ENCODE measurements around the gene LMNTD1. TPM values are rescaled to one million over a fixed set of nuclear protein-coding genes. Genes with fewer than 3 reads are reported as not detected.

Gene LMNTD1
- total and polyA plus RNA-seq, 2 of the 4 experiments (the other 2 are of a cell fraction): 1.5 to 4.3 TPM

DNA sequence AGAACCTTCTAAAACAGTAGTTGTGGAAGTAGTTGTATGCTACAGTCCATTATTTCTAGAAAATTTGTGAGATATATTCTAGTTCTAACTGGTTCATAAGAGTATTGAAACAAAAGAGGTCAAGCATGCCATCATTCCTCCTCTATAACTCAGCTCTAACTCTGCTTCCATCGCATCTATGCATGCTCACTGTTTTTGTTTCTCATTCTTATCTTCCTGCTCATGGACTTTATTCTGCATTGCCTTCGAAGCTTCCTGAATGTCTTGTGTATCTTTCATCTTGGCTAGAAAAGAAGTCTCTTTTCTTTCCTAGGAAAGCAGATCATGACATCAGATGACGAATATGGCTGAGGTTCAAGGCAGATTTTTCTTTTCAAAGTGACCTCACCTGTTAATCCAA is 402 bp downstream of the LMNTD1 start:
- peak overlapping the region; percentile 97 for H2BK5ac ChIP-seq (ENCODE audit: low read depth, low read length, poor library complexity, severe bottlenecking)
- peak overlapping the region in 1 of 2 experiments; percentile 49; a peak in 1 of 4 replicates for H4K8ac ChIP-seq (ENCODE audit: low read depth in 2 of 2, low read length in 2 of 2)
- H2AK5ac ChIP-seq (ENCODE audit: low read depth, low read length): no peak overlapping the region
- H3K9me1 ChIP-seq (ENCODE audit: insufficient read depth, low read length): no peaks in the 10 kb centered on the region
- H2BK120ac ChIP-seq (ENCODE audit: low read depth, low read length): 0 out of 2 replicates have a peak overlapping the region, but pooled peaks have one; percentile 33
- no peaks in the 10 kb centered on the region for H3K79me1 ChIP-seq (ENCODE audit: low read depth in 1 of 2, low read length in 2 of 2)
- WGBS, 2 experiments (ENCODE audit: extremely low coverage in 2 of 2, insufficient read length in 1 of 2): no CpG with 5 or more reads among the region's 3 CpGs
- H2BK20ac ChIP-seq (ENCODE audit: low read depth, low read length): peak overlapping the region; percentile 68; the same call in 1 of the 2 replicates
- H2AFZ ChIP-seq (replicated peaks; ENCODE audit: low read length, poor library complexity): no peak overlapping the region
- H3K18ac ChIP-seq (ENCODE audit: low read depth, low read length): peak overlapping the region; percentile 87; the same call in 1 of the 2 replicates
- H4K91ac ChIP-seq (ENCODE audit: insufficient read depth, low read depth, low read length): no peak overlapping the region
- H3K9me3 ChIP-seq (ENCODE audit: control insufficient read depth, insufficient read depth, low read length): no peaks in the 10 kb centered on the region
- H3K27ac ChIP-seq (ENCODE audit: insufficient read depth, low read length): no peak overlapping the region
- POLR2A ChIA-PET (ENCODE audit: unreplicated experiment): interaction anchor here (0.6 kb wide), 2 partner anchors 116 to 458 kb away, joined by 4 to 10 read pairs; no protein-coding TSS in a partner anchor
- 0 out of 3 replicates have a peak overlapping the region, but pooled peaks have one; percentile 2 for H2BK15ac ChIP-seq (ENCODE audit: low read depth, low read length)
- no peak overlapping the region for H3K23ac ChIP-seq (ENCODE audit: low read depth, low read length)
- TF ChIP-seq MAFK (IDR thresholded peaks at IDR 0.05; ENCODE audit: low read depth, low read length) (no peak), MXI1 (IDR thresholded peaks at IDR 0.05; ENCODE audit: borderline replicate concordance, low read depth, low read length) (no peak), FOS (IDR thresholded peaks at IDR 0.05; ENCODE audit: low read depth, low read length) (0 out of 2 replicates have a peak, but pooled peaks have one; percentile 11)
- no peaks in the 10 kb centered on the region for H3K27me3 ChIP-seq (ENCODE audit: control insufficient read depth, insufficient read depth, low read length)
- peak overlapping the region; percentile 86; the same call in 1 of the 2 replicates for H3K4me2 ChIP-seq (ENCODE audit: low read depth, low read length)
- in situ Hi-C loops (cut with MboI; ENCODE audit: low sequenced_read_pairs) (no loop called here), intact Hi-C loops (cut with micrococcal nuclease) (loop anchor here (10.0 kb wide), 1 partner anchor 308 kb away; no protein-coding TSS in a partner anchor), dilution Hi-C loops (cut with HindIII; ENCODE audit: low sequenced_read_pairs, unreplicated experiment) (no loop called here)
- H3K56ac ChIP-seq (ENCODE audit: extremely low read depth, insufficient read depth, low read length): no peak overlapping the region
- H4K5ac ChIP-seq (ENCODE audit: low read depth, low read length): peak overlapping the region; percentile 83; the same call in 1 of the 2 replicates
- H4K20me1 ChIP-seq (ENCODE audit: insufficient read depth, low read length): no peaks in the 10 kb centered on the region
- no peak overlapping the region for H3K9ac ChIP-seq (ENCODE audit: low read depth, low read length)
- DNase-seq (peak; percentile 90), ATAC-seq (ENCODE audit: low read depth) (peak; percentile 95)
- H3K4ac ChIP-seq (ENCODE audit: low read depth, low read length): peak overlapping the region; percentile 72; the same call in 1 of the 2 replicates
- no peaks in the 10 kb centered on the region for H3K36me3 ChIP-seq (ENCODE audit: control insufficient read depth, insufficient read depth, low read length)
- H3K4me3 ChIP-seq (ENCODE audit: insufficient read depth, low read depth, low read length): no peak overlapping the region
- peaks cover 6% of the 10 kb centered on the region for H3K4me1 ChIP-seq (ENCODE audit: control insufficient read depth, insufficient read depth, low read length)
- H2AK9ac ChIP-seq (replicated peaks; ENCODE audit: low read depth, low read length, poor library complexity): no peak overlapping the region
- H3K14ac ChIP-seq (replicated peaks; ENCODE audit: low read depth, low read length): peak overlapping the region; percentile 60; the same call in 1 of the 2 replicates
- CTCF ChIA-PET: interaction anchor here (0.6 kb wide), 1 partner anchor 445 kb away, joined by 3 read pairs; no protein-coding TSS in a partner anchor
- BruUV-seq (replicated peaks): no TSS peak

Measured in IMR-90 (cell line).